Stimulated activated effector memory CD8-positive, alpha-beta T cell treated with anti-CD3 and anti-CD28 coated beads, Interleukin-12 subunit alpha, Interleukin-12 subunit beta, amount 100 ng/mL, for 72 hours (primary cell): Measurements from ENCODE around the gene SIRT5.
A peak's percentile ranks its signal among the peaks of the same experiment; 100 is the strongest.

ENCODE experiments used
- ATAC-seq: fragments of 150-1000 bp; cut with Tn5 transposase; 2 replicates; pipeline ENCODE4 v1.10.0; 2021
- DNase-seq, 2 donors: peaks; one replicate each; pipeline ENCODE4 v3.0.0; 2021 to 2022; ENCODE audit warnings: low spot score in 2 of 2
- H3K27ac Mint-ChIP-seq: one replicate; pipeline ENCODE4 v1.8.0; 2022; ENCODE audit warnings: mild to moderate bottlenecking, mixed read lengths
- H3K36me3 Mint-ChIP-seq: one replicate; pipeline ENCODE4 v1.8.0; 2022; ENCODE audit warnings: mild to moderate bottlenecking, mixed read lengths
- H3K4me1 Mint-ChIP-seq: one replicate; pipeline ENCODE4 v1.8.0; 2022; ENCODE audit warnings: mixed read lengths
- H3K4me3 Mint-ChIP-seq: one replicate; pipeline ENCODE4 v1.8.0; 2022; ENCODE audit warnings: mild to moderate bottlenecking, mixed read lengths
- H3K9me3 Mint-ChIP-seq: one replicate; pipeline ENCODE4 v1.8.0; 2022; ENCODE audit warnings: mixed read lengths

Gene SIRT5

GRCh38 chr6:13566500-13566899, 7.9 kb upstream of the SIRT5 start:
- ATAC-seq = no peak
- Mint-ChIP-seq H3K4me1 (no peaks in the 10 kb centered on the region), H3K9me3 (no peaks in the 10 kb centered on the region), H3K27ac (no peak overlapping the region), H3K36me3 (no peaks in the 10 kb centered on the region), H3K4me3 (no peak overlapping the region)
- DNase-seq = no peak

GRCh38 chr6:13568970-13569369, 5.4 kb upstream of the SIRT5 start:
- no peak overlapping the region for H3K27ac Mint-ChIP-seq
- H3K4me3 Mint-ChIP-seq = no peak overlapping the region
- ATAC-seq = no peak
- no peak for DNase-seq
- H3K4me1 Mint-ChIP-seq = no peaks in the 10 kb centered on the region
- peaks cover 5% of the 10 kb centered on the region for H3K36me3 Mint-ChIP-seq
- H3K9me3 Mint-ChIP-seq = no peaks in the 10 kb centered on the region

GRCh38 chr6:13572240-13572639, 2.2 kb upstream of the SIRT5 start:
- no peak for ATAC-seq
- Mint-ChIP-seq H3K27ac (no peak overlapping the region), H3K4me3 (peak overlapping the region; percentile 97), H3K4me1 (peaks cover 20% of the 10 kb centered on the region), H3K36me3 (peaks cover 20% of the 10 kb centered on the region), H3K9me3 (no peaks in the 10 kb centered on the region)
- no peak for DNase-seq

- no peaks in the 10 kb centered on the region for H3K9me3 Mint-ChIP-seq
- H3K36me3 Mint-ChIP-seq = peaks cover 20% of the 10 kb centered on the region
- no peak for DNase-seq
- H3K27ac Mint-ChIP-seq = peak overlapping the region; percentile 99
- H3K4me1 Mint-ChIP-seq = peaks cover 20% of the 10 kb centered on the region
- H3K4me3 Mint-ChIP-seq = peak overlapping the region; percentile 97
- no peak for ATAC-seq
These were observed 1.3 kb upstream of the SIRT5 start for GRCh38 chr6:13572951-13573654.

- Mint-ChIP-seq H3K4me1 (peaks cover 20% of the 10 kb centered on the region), H3K9me3 (no peaks in the 10 kb centered on the region), H3K27ac (peak overlapping the region; percentile 99), H3K4me3 (peak overlapping the region; percentile 97), H3K36me3 (peaks cover 20% of the 10 kb centered on the region)
- ATAC-seq (no peak), DNase-seq (no peak)
These were observed 711 bp upstream of the SIRT5 start for GRCh38 chr6:13573669-13574110.

GRCh38 chr6:13574149-13574570, 241 bp upstream of the SIRT5 start:
- peak overlapping the region; percentile 99 for H3K27ac Mint-ChIP-seq

GRCh38 chr6:13575377-13575775, 975 bp downstream of the SIRT5 start:
- H3K4me1 Mint-ChIP-seq = peaks cover 20% of the 10 kb centered on the region
- no peaks in the 10 kb centered on the region for H3K9me3 Mint-ChIP-seq
- peak overlapping the region; percentile 99 for H3K27ac Mint-ChIP-seq
- ATAC-seq (no peak), DNase-seq (no peak)
- H3K4me3 Mint-ChIP-seq = peak overlapping the region; percentile 97
- H3K36me3 Mint-ChIP-seq = peaks cover 20% of the 10 kb centered on the region

More at GRCh38 chr6:13574149-13574570, 241 bp upstream of the SIRT5 start:
- peak; percentile 89 to 96 for DNase-seq
- Mint-ChIP-seq H3K4me3 (peak overlapping the region; percentile 97), H3K9me3 (no peaks in the 10 kb centered on the region), H3K36me3 (peaks cover 20% of the 10 kb centered on the region), H3K4me1 (peaks cover 20% of the 10 kb centered on the region)
- ATAC-seq = peak; percentile 87

GRCh38 chr6:13576017-13576416, 1.6 kb downstream of the SIRT5 start:
- Mint-ChIP-seq H3K4me3 (peak overlapping the region; percentile 97), H3K4me1 (peaks cover 20% of the 10 kb centered on the region), H3K27ac (peak overlapping the region; percentile 99), H3K36me3 (peaks cover 20% of the 10 kb centered on the region), H3K9me3 (no peaks in the 10 kb centered on the region)
- DNase-seq (no peak), ATAC-seq (no peak)

- Mint-ChIP-seq H3K36me3 (peaks cover 20% of the 10 kb centered on the region), H3K4me1 (peaks cover 20% of the 10 kb centered on the region), H3K9me3 (no peaks in the 10 kb centered on the region), H3K27ac (no peak overlapping the region), H3K4me3 (no peak overlapping the region)
- ATAC-seq (no peak), DNase-seq (no peak)
These were observed 3.5 kb downstream of the SIRT5 start for GRCh38 chr6:13577926-13578325.

- Mint-ChIP-seq H3K27ac (no peak overlapping the region), H3K4me3 (no peak overlapping the region), H3K4me1 (peaks cover 14% of the 10 kb centered on the region), H3K36me3 (peaks cover 14% of the 10 kb centered on the region), H3K9me3 (no peaks in the 10 kb centered on the region)
- ATAC-seq (no peak), DNase-seq (no peak)
These were observed 5.5 kb downstream of the SIRT5 start for GRCh38 chr6:13579911-13580310.

- ATAC-seq (no peak), DNase-seq (no peak)
- no peak overlapping the region for H3K27ac Mint-ChIP-seq
- H3K9me3 Mint-ChIP-seq = no peaks in the 10 kb centered on the region
- peaks cover 8% of the 10 kb centered on the region for H3K36me3 Mint-ChIP-seq
- H3K4me1 Mint-ChIP-seq = no peaks in the 10 kb centered on the region
- H3K4me3 Mint-ChIP-seq = no peak overlapping the region
These were observed 7.4 kb downstream of the SIRT5 start for GRCh38 chr6:13581700-13582229.

GRCh38 chr6:13586603-13587542, 12.5 kb downstream of the SIRT5 start:
- Mint-ChIP-seq H3K9me3 (no peaks in the 10 kb centered on the region), H3K27ac (no peak overlapping the region), H3K4me3 (no peak overlapping the region), H3K4me1 (no peaks in the 10 kb centered on the region), H3K36me3 (peaks cover 13% of the 10 kb centered on the region)
- ATAC-seq (no peak), DNase-seq (no peak)

- H3K9me3 Mint-ChIP-seq = no peaks in the 10 kb centered on the region
- ATAC-seq = no peak
- no peak overlapping the region for H3K4me3 Mint-ChIP-seq
- DNase-seq = no peak
- peaks cover 14% of the 10 kb centered on the region for H3K36me3 Mint-ChIP-seq
- H3K4me1 Mint-ChIP-seq = no peaks in the 10 kb centered on the region
- no peak overlapping the region for H3K27ac Mint-ChIP-seq
These were observed 15.4 kb downstream of the SIRT5 start for GRCh38 chr6:13589801-13590200.

- Mint-ChIP-seq H3K4me1 (no peaks in the 10 kb centered on the region), H3K9me3 (no peaks in the 10 kb centered on the region), H3K4me3 (no peak overlapping the region), H3K36me3 (peaks cover 17% of the 10 kb centered on the region), H3K27ac (no peak overlapping the region)
- DNase-seq (no peak), ATAC-seq (no peak)
These were observed 16.3 kb downstream of the SIRT5 start for GRCh38 chr6:13590574-13591153.

- H3K4me1 Mint-ChIP-seq = no peaks in the 10 kb centered on the region
- ATAC-seq (no peak), DNase-seq (no peak)
- no peak overlapping the region for H3K27ac Mint-ChIP-seq
- H3K4me3 Mint-ChIP-seq = no peak overlapping the region
- peaks cover 24% of the 10 kb centered on the region for H3K36me3 Mint-ChIP-seq
- H3K9me3 Mint-ChIP-seq = no peaks in the 10 kb centered on the region
These were observed 17.0 kb downstream of the SIRT5 start for GRCh38 chr6:13591205-13591921.
